Endothelial cell of umbilical vein (primary cell): ENCODE data around the gene ANKRD60. TPM values are rescaled to one million over a fixed set of nuclear protein-coding genes. Genes with fewer than 3 reads are reported as not detected.

ENCODE experiments used
- BruUV-seq: library from RNA; stranded (reverse); fragments of 400-500 nt; replicated peaks from 2 replicates; lab custom pipeline; 2021; lab: Mats Ljungman, UMichigan
- CTCF ChIA-PET: fragments of 300-600, 350-600 bp; sonication (Branson Sonifier 250); formaldehyde crosslinking; loops from one replicate; lab custom pipeline; 2021; ENCODE audit warnings: antibody characterized with exemption, inconsistent platforms; lab: Charles Lee
- POLR2A ChIA-PET: fragments of 300-600, 350-600 bp; sonication (Branson Sonifier 250); formaldehyde crosslinking; loops from one replicate; lab custom pipeline; 2021; ENCODE audit warnings: antibody characterized with exemption, inconsistent platforms; lab: Charles Lee
- DNase-seq: peaks from one replicate; pipeline ENCODE4 v3.0.0-alpha.2; 2011; ENCODE audit warnings: low read depth, low spot score
- FAIRE-seq: peaks from 2 replicates; lab custom pipeline; 2011; peaks lifted over from hg19 to GRCh38; lab: Jason Lieb, UNC
- H2AFZ ChIP-seq: 2 replicates; pipeline ENCODE4 v1.6.0; 2012; ENCODE audit warnings: low read depth, low read length, control low read depth, inconsistent platforms
- H3K27ac ChIP-seq: 2 replicates; pipeline ENCODE4 v1.5.1; 2011; ENCODE audit warnings: low read depth, mild to moderate bottlenecking, control low read depth, low read length, moderate library complexity; ENCODE audit not compliant: insufficient read depth
- H3K27me3 ChIP-seq, 2 experiments: 2 replicates each; pipeline versions ENCODE4 v1.6.0 to v1.6.1; 2011; ENCODE audit warnings: low read length in 2 of 2, mixed read lengths in 1 of 2; ENCODE audit not compliant: control insufficient read depth in 2 of 2, insufficient read depth in 2 of 2
- H3K36me3 ChIP-seq, 2 experiments: 2 replicates in 1 of 2; 3 replicates in 1 of 2; pipeline ENCODE4 v1.5.1; 2011; ENCODE audit warnings: low read length in 2 of 2, mild to moderate bottlenecking in 1 of 2, moderate library complexity in 1 of 2; ENCODE audit not compliant: control insufficient read depth in 2 of 2, insufficient read depth in 2 of 2; ENCODE audit errors: extremely low read depth in 1 of 2
- H3K4me1 ChIP-seq: 3 replicates; pipeline ENCODE4 v1.5.1; 2011; ENCODE audit warnings: mild to moderate bottlenecking, low read length; ENCODE audit not compliant: control insufficient read depth, insufficient read depth; ENCODE audit errors: extremely low read depth
- H3K4me2 ChIP-seq: 2 replicates; pipeline ENCODE4 v1.6.1; 2011; ENCODE audit warnings: low read length, control low read depth, mixed read lengths; ENCODE audit not compliant: insufficient read depth
- H3K4me3 ChIP-seq, 3 experiments: fragments of 200-600 bp in 1 of 3; sonication (generic), shearing (Covaris generic) in 1 of 3; replicated peaks in 1 of 3; 2 replicates each; pipeline ENCODE4 v1.5.1; 2011 to 2016; ENCODE audit warnings: control low read depth in 3 of 3, low read length in 3 of 3, mild to moderate bottlenecking in 2 of 3, inconsistent platforms in 1 of 3, low read depth in 1 of 3, moderate library complexity in 1 of 3; ENCODE audit not compliant: insufficient read depth in 1 of 3
- H3K79me2 ChIP-seq: 2 replicates; pipeline ENCODE4 v1.6.0; 2012; ENCODE audit warnings: low read length, inconsistent platforms; ENCODE audit not compliant: control insufficient read depth, insufficient read depth
- H3K9ac ChIP-seq: replicated peaks from 2 replicates; pipeline ENCODE3; 2011; ENCODE audit warnings: low read length, control low read depth; ENCODE audit not compliant: insufficient read depth; ENCODE audit errors: extremely low read depth
- H3K9me1 ChIP-seq: replicated peaks from 3 replicates; pipeline ENCODE4 v1.6.0; 2011; ENCODE audit warnings: mild to moderate bottlenecking, low read length; ENCODE audit not compliant: control insufficient read depth, insufficient read depth; ENCODE audit errors: extremely low read depth
- H3K9me3 ChIP-seq: replicated peaks from 2 replicates; pipeline ENCODE4 v1.5.1; 2012; ENCODE audit warnings: low read length, inconsistent platforms; ENCODE audit not compliant: control insufficient read depth, insufficient read depth
- H4K20me1 ChIP-seq: replicated peaks from 2 replicates; pipeline ENCODE3; 2011; ENCODE audit warnings: mild to moderate bottlenecking, low read length; ENCODE audit not compliant: control insufficient read depth, insufficient read depth; ENCODE audit errors: extremely low read depth
- CTCF ChIP-seq, 2 donors: IDR thresholded peaks; 1 replicate in 1 of 2; 2 replicates in 1 of 2; pipeline ENCODE4 v1.5.1; 2011; ENCODE audit warnings: low read length in 2 of 2, mild to moderate bottlenecking in 2 of 2, moderate library complexity in 2 of 2, control low read depth in 1 of 2, inconsistent platforms in 1 of 2, low read depth in 1 of 2; ENCODE audit not compliant: insufficient read depth in 1 of 2; ENCODE audit errors: extremely low read depth in 1 of 2
- EZH2 ChIP-seq: IDR thresholded peaks from 2 replicates; pipeline ENCODE4 v1.6.1; 2012; ENCODE audit warnings: borderline replicate concordance, low read depth, mild to moderate bottlenecking, moderate library complexity, low read length, inconsistent platforms; ENCODE audit not compliant: severe bottlenecking
- FOS ChIP-seq: IDR thresholded peaks from 2 replicates; pipeline ENCODE4 v1.6.1; 2011; ENCODE audit warnings: mild to moderate bottlenecking, low read length, moderate library complexity, borderline replicate concordance; ENCODE audit not compliant: insufficient read depth
- GATA2 ChIP-seq: IDR thresholded peaks from 2 replicates; pipeline ENCODE4 v1.7.0; 2011; ENCODE audit warnings: low read depth, mild to moderate bottlenecking, moderate library complexity, mixed read lengths, low read length; ENCODE audit not compliant: insufficient read length, insufficient read depth
- JUN ChIP-seq: IDR thresholded peaks from 2 replicates; pipeline ENCODE4 v1.6.1; 2011; ENCODE audit warnings: borderline replicate concordance, low read depth; ENCODE audit not compliant: insufficient read length, insufficient read depth
- MAX ChIP-seq: IDR thresholded peaks from 2 replicates; pipeline ENCODE4 v1.6.1; 2011; ENCODE audit not compliant: insufficient read depth, insufficient read length
- MYC ChIP-seq: IDR thresholded peaks from one replicate; pipeline ENCODE4 v1.6.1; 2011; ENCODE audit warnings: mild to moderate bottlenecking, low read depth, low read length
- POLR2A ChIP-seq: IDR thresholded peaks from 2 replicates; pipeline ENCODE4 v1.6.1; 2012; ENCODE audit warnings: low read depth, mild to moderate bottlenecking, control low read depth, low read length
- POLR2AphosphoS5 ChIP-seq: IDR thresholded peaks from 2 replicates; pipeline ENCODE4 v1.6.1; 2012; ENCODE audit warnings: low read depth, mild to moderate bottlenecking, control low read depth, low read length, moderate library complexity; ENCODE audit not compliant: insufficient read depth
- dilution Hi-C: fragments of 300-500 bp; cut with MboI; formaldehyde crosslinking; loops from one replicate; pipeline ENCODE4 v1.15.0; 2019; ENCODE audit warnings: low sequenced_read_pairs; ENCODE audit not compliant: extremely low pct_ligation_motif_present
- intact Hi-C: fragments of 100-400 bp; cut with micrococcal nuclease; formaldehyde crosslinking; loops from one replicate; pipeline ENCODE4 v1.10.0; 2022
- polyA plus RNA-seq, 4 experiments: library from polyadenylated mRNA; depleted of rRNA in 3 of 4; stranded (reverse) in 3 of 4; unstranded in 1 of 4; fragments of >200 nt; gene quantifications; 2 replicates each; pipeline versions ENCODE4 v1.2.1 to v1.2.3, GENCODE V29; 2011 to 2012; ENCODE audit warnings: missing spikeins in 1 of 4
- total RNA-seq: library from RNA; stranded (reverse); gene quantifications from 2 replicates; pipeline ENCODE4 v1.2.3, GENCODE V29; 2021

Gene ANKRD60
- total and polyA plus RNA-seq, 2 donors (not counting 3 experiments of a cell fraction or from before 2014, with no cell fraction given) = not detected

- Histone ChIP-seq H3K4me1 (no peaks in the 10 kb centered on the region), H3K27me3 (peaks cover 0 to 5% of the 10 kb centered on the region in 2 experiments), H3K36me3 (no peaks in the 10 kb centered on the region), H3K4me3 (no peak overlapping the region), H3K27ac (no peak overlapping the region), H3K9me3 (no peaks in the 10 kb centered on the region), H3K9ac (no peak overlapping the region), H3K79me2 (no peaks in the 10 kb centered on the region), H3K4me2 (no peak overlapping the region), H4K20me1 (no peaks in the 10 kb centered on the region), H3K9me1 (no peaks in the 10 kb centered on the region), H2AFZ (no peak overlapping the region)
- POLR2A ChIA-PET = interaction anchor here (0.6 kb wide), 1 partner anchor 828 kb away, joined by 5 read pairs; no protein-coding TSS in a partner anchor
- CTCF ChIA-PET = interaction anchor here (1.0 to 3.6 kb wide), 6 partner anchors 8 to 588 kb away, joined by 3 to 18 read pairs (median 4); no protein-coding TSS in a partner anchor
- no peak for TF ChIP-seq POLR2A
- TF ChIP-seq MYC = no peak
- TF ChIP-seq CTCF (IDR thresholded peaks at IDR 0.05; ENCODE audit: extremely low read depth in 1 of 2, insufficient read depth in 1 of 2, low read depth in 1 of 2, low read length in 2 of 2) = no peak
- TF ChIP-seq GATA2 = no peak
- no peak for TF ChIP-seq JUN
- TF ChIP-seq POLR2AphosphoS5 = no peak
- no peak for TF ChIP-seq EZH2
- no peak for TF ChIP-seq MAX
- TF ChIP-seq FOS = no peak
- DNase-seq = no peak
- no TSS peak for BruUV-seq
- FAIRE-seq = no peak
- intact Hi-C loops = no loop called here
- dilution Hi-C loops = no loop called here
Observed at GRCh38 chr20:58182521-58183140, 45.8 kb downstream of the ANKRD60 start.
